Measurements from ENCODE around the gene MTCH1. TPM values are rescaled to one million over a fixed set of nuclear protein-coding genes. Genes with fewer than 3 reads are reported as not detected.

Gene MTCH1
- polyA plus RNA-seq, 1 donor from 2014 or later, result 69.5 TPM

GRCh38 chr6:37021356-37022129 is 35.5 kb upstream of the MTCH1 start:
- Mint-ChIP-seq H3K9me3 (no peaks in the 10 kb centered on the region), H3K27me3 (no peaks in the 10 kb centered on the region), H3K4me3 (no peak overlapping the region), H3K36me3 (no peaks in the 10 kb centered on the region), H3K4me1 (peaks cover 6 to 19% (median 16%) of the 10 kb centered on the region in 3 donors), H3K27ac (peak overlapping the region in 1 of 3 donors; percentile 78)

GRCh38 chr6:37020812-37021211 is 34.8 kb upstream of the MTCH1 start:
- Mint-ChIP-seq H3K4me1 (peaks cover 6 to 19% (median 16%) of the 10 kb centered on the region in 3 donors), H3K4me3 (no peak overlapping the region), H3K27ac (peak overlapping the region in 2 of 3 donors; percentile 59)

GRCh38 chr6:37020381-37020780 is 34.4 kb upstream of the MTCH1 start:
- Mint-ChIP-seq H3K9me3 (no peaks in the 10 kb centered on the region), H3K4me1 (peaks cover 6 to 19% (median 16%) of the 10 kb centered on the region in 3 donors), H3K27me3 (no peaks in the 10 kb centered on the region), H3K36me3 (no peaks in the 10 kb centered on the region), H3K27ac (no peak overlapping the region), H3K4me3 (no peak overlapping the region)

More at GRCh38 chr6:37020812-37021211, 34.8 kb upstream of the MTCH1 start:
- H3K27me3 Mint-ChIP-seq, result no peaks in the 10 kb centered on the region
- no peaks in the 10 kb centered on the region for H3K36me3 Mint-ChIP-seq
- H3K9me3 Mint-ChIP-seq, result no peaks in the 10 kb centered on the region

- peaks cover 6 to 19% (median 16%) of the 10 kb centered on the region in 3 donors for H3K4me1 Mint-ChIP-seq
- no peaks in the 10 kb centered on the region for H3K36me3 Mint-ChIP-seq
- H3K4me3 Mint-ChIP-seq, result peak overlapping the region in 1 of 4 donors; percentile 28
Measured at GRCh38 chr6:37019065-37019450, 33.1 kb upstream of the MTCH1 start.

GRCh38 chr6:37018198-37019064 is 32.4 kb upstream of the MTCH1 start:
- Mint-ChIP-seq H3K4me3 (peak overlapping the region in 2 of 4 donors; percentile 28 to 83), H3K36me3 (no peaks in the 10 kb centered on the region), H3K9me3 (no peaks in the 10 kb centered on the region), H3K27ac (peak overlapping the region; percentile 16 to 93 (median 58)), H3K27me3 (no peaks in the 10 kb centered on the region), H3K4me1 (peaks cover 6 to 19% (median 16%) of the 10 kb centered on the region in 3 donors)

More at GRCh38 chr6:37019065-37019450, 33.1 kb upstream of the MTCH1 start:
- Mint-ChIP-seq H3K27me3 (no peaks in the 10 kb centered on the region), H3K9me3 (no peaks in the 10 kb centered on the region), H3K27ac (peak overlapping the region in 2 of 3 donors; percentile 58 to 78)

- Mint-ChIP-seq H3K4me3 (peak overlapping the region in 2 of 4 donors; percentile 3 to 83), H3K4me1 (peaks cover 6 to 20% (median 14%) of the 10 kb centered on the region in 3 donors), H3K27ac (peak overlapping the region; percentile 1 to 93 (median 58)), H3K36me3 (no peaks in the 10 kb centered on the region), H3K9me3 (no peaks in the 10 kb centered on the region), H3K27me3 (no peaks in the 10 kb centered on the region)
Measured at GRCh38 chr6:37017606-37018197, 31.7 kb upstream of the MTCH1 start.

GRCh38 chr6:37016995-37017394 is 31.0 kb upstream of the MTCH1 start:
- Mint-ChIP-seq H3K9me3 (no peaks in the 10 kb centered on the region), H3K4me3 (no peak overlapping the region), H3K4me1 (peaks cover 6 to 21% (median 14%) of the 10 kb centered on the region in 3 donors), H3K27me3 (no peaks in the 10 kb centered on the region), H3K36me3 (no peaks in the 10 kb centered on the region), H3K27ac (no peak overlapping the region)

- H3K4me1 Mint-ChIP-seq, result peaks cover 6 to 19% (median 14%) of the 10 kb centered on the region in 3 donors
- H3K27me3 Mint-ChIP-seq, result no peaks in the 10 kb centered on the region
- H3K27ac Mint-ChIP-seq, result no peak overlapping the region
- H3K9me3 Mint-ChIP-seq, result no peaks in the 10 kb centered on the region
- H3K36me3 Mint-ChIP-seq, result no peaks in the 10 kb centered on the region
- H3K4me3 Mint-ChIP-seq, result no peak overlapping the region
Measured at GRCh38 chr6:37015532-37015931, 29.5 kb upstream of the MTCH1 start.

- no peaks in the 10 kb centered on the region for H3K27me3 Mint-ChIP-seq
- no peaks in the 10 kb centered on the region for H3K36me3 Mint-ChIP-seq
- no peak overlapping the region for H3K27ac Mint-ChIP-seq
- H3K9me3 Mint-ChIP-seq, result no peaks in the 10 kb centered on the region
- H3K4me1 Mint-ChIP-seq, result peaks cover 6 to 19% (median 19%) of the 10 kb centered on the region in 3 donors
- no peak overlapping the region for H3K4me3 Mint-ChIP-seq
Measured at GRCh38 chr6:37014667-37015066, 28.7 kb upstream of the MTCH1 start.

- Mint-ChIP-seq H3K36me3 (no peaks in the 10 kb centered on the region), H3K9me3 (no peaks in the 10 kb centered on the region), H3K27ac (no peak overlapping the region), H3K4me3 (no peak overlapping the region), H3K27me3 (no peaks in the 10 kb centered on the region), H3K4me1 (peaks cover 6 to 19% (median 18%) of the 10 kb centered on the region in 3 donors)
Measured at GRCh38 chr6:37013516-37014491, 27.8 kb upstream of the MTCH1 start.

GRCh38 chr6:37011656-37012378 is 25.8 kb upstream of the MTCH1 start:
- Mint-ChIP-seq H3K27ac (peak overlapping the region in 1 of 3 donors; percentile 86), H3K4me3 (peak overlapping the region in 2 of 4 donors; percentile 65 to 72), H3K36me3 (no peaks in the 10 kb centered on the region), H3K4me1 (peaks cover 6 to 18% (median 14%) of the 10 kb centered on the region in 3 donors), H3K9me3 (no peaks in the 10 kb centered on the region), H3K27me3 (no peaks in the 10 kb centered on the region)

- Mint-ChIP-seq H3K4me3 (peak overlapping the region in 2 of 4 donors; percentile 17 to 73), H3K4me1 (peaks cover 10 to 18% (median 14%) of the 10 kb centered on the region in 3 donors), H3K27me3 (no peaks in the 10 kb centered on the region), H3K27ac (peak overlapping the region in 1 of 3 donors; percentile 59), H3K9me3 (no peaks in the 10 kb centered on the region), H3K36me3 (peaks cover 3% of the 10 kb centered on the region)
Measured at GRCh38 chr6:37010402-37010892, 24.5 kb upstream of the MTCH1 start.

Data from IgD-negative memory B cell (primary cell).